Neural progenitor cell (in vitro differentiated cells): ENCODE measurements around the gene TM9SF2. TPM values are rescaled to one million over a fixed set of nuclear protein-coding genes. Genes with fewer than 3 reads are reported as not detected.

Experiments used
- DNase-seq: peaks from one replicate; pipeline ENCODE4 v3.0.0-alpha.2; 2016; ENCODE audit warnings: low spot score
- H2AFZ ChIP-seq: fragments of 200-600 bp; sonication (generic); replicated peaks from 2 replicates; pipeline ENCODE4 v1.6.1; 2016; ENCODE audit warnings: antibody characterized with exemption
- H3F3A ChIP-seq: fragments of 200-600 bp; sonication (generic); 2 replicates; pipeline ENCODE4 v1.6.1; 2016; ENCODE audit warnings: antibody characterized with exemption, low read depth
- H3K27ac ChIP-seq: fragments of 200-600 bp; sonication (generic); 2 replicates; pipeline ENCODE4 v1.5.1; 2016; ENCODE audit warnings: mild to moderate bottlenecking
- H3K27me3 ChIP-seq: fragments of 200-600 bp; sonication (generic); 2 replicates; pipeline ENCODE4 v1.6.1; 2016; ENCODE audit warnings: mild to moderate bottlenecking, moderate library complexity
- H3K36me3 ChIP-seq: fragments of 200-600 bp; sonication (generic); 2 replicates; pipeline ENCODE4 v1.5.1; 2016
- H3K4me1 ChIP-seq: fragments of 200-600 bp; sonication (generic); 2 replicates; pipeline ENCODE4 v1.6.1; 2016; ENCODE audit warnings: mixed run types
- H3K4me2 ChIP-seq: fragments of 200-600 bp; sonication (generic); 2 replicates; pipeline ENCODE4 v1.6.1; 2016
- H3K4me3 ChIP-seq: fragments of 200-600 bp; sonication (generic); 2 replicates; pipeline ENCODE4 v1.5.1; 2016
- H3K79me2 ChIP-seq: fragments of 200-600 bp; sonication (generic); 2 replicates; pipeline ENCODE4 v1.6.1; 2016; ENCODE audit warnings: low read depth
- H3K9ac ChIP-seq: fragments of 200-600 bp; sonication (generic); 2 replicates; pipeline ENCODE4 v1.6.1; 2016
- H3K9me3 ChIP-seq: fragments of 200-600 bp; sonication (generic); 2 replicates; pipeline ENCODE4 v1.5.1; 2016; ENCODE audit warnings: low read depth
- H4K20me1 ChIP-seq: fragments of 200-600 bp; sonication (generic); 2 replicates; pipeline ENCODE4 v1.6.1; 2016; ENCODE audit warnings: low read depth
- H3K27ac Mint-ChIP-seq: 3 replicates; pipeline ENCODE4 v1.8.0; 2021; ENCODE audit warnings: mixed read lengths
- H3K27me3 Mint-ChIP-seq: 2 replicates; pipeline ENCODE4 v1.8.0; 2022; ENCODE audit warnings: low read depth, mild to moderate bottlenecking, inconsistent platforms, moderate library complexity, mixed read lengths; ENCODE audit not compliant: insufficient read depth
- H3K36me3 Mint-ChIP-seq: 3 replicates; pipeline ENCODE4 v1.8.0; 2021; ENCODE audit warnings: mixed read lengths
- H3K4me1 Mint-ChIP-seq: 3 replicates; pipeline ENCODE4 v1.8.0; 2021; ENCODE audit warnings: mixed read lengths
- H3K4me3 Mint-ChIP-seq: 3 replicates; pipeline ENCODE4 v1.8.0; 2021; ENCODE audit warnings: mild to moderate bottlenecking, moderate library complexity, mixed read lengths
- H3K9me3 Mint-ChIP-seq: 3 replicates; pipeline ENCODE4 v1.8.0; 2020; ENCODE audit warnings: mixed read lengths
- CTCF ChIP-seq: fragments of 200-600 bp; sonication (generic); IDR thresholded peaks from 2 replicates; pipeline ENCODE4 v1.5.1; 2017; ENCODE audit warnings: antibody characterized with exemption, mild to moderate bottlenecking
- EZH2 ChIP-seq: fragments of 200-600 bp; sonication (generic); IDR thresholded peaks from 2 replicates; pipeline ENCODE4 v1.6.1; 2017; ENCODE audit warnings: antibody characterized with exemption, mild to moderate bottlenecking, moderate library complexity
- EZH2phosphoT487 ChIP-seq: fragments of 200-600 bp; sonication (generic); IDR thresholded peaks from 2 replicates; pipeline ENCODE4 v1.6.1; 2017; ENCODE audit warnings: antibody characterized with exemption
- total RNA-seq: library from RNA; depleted of rRNA; stranded (reverse); fragments of >200 nt; gene quantifications from 2 replicates; pipeline ENCODE4 v1.2.3, GENCODE V29; 2015; ENCODE audit warnings: low replicate concordance

The TM9SF2 gene
- total RNA-seq, 1 donor from 2014 or later, result 128 TPM

- Histone ChIP-seq H3K4me2 (no peak overlapping the region), H3K4me3 (no peak overlapping the region), H3K79me2 (no peaks in the 10 kb centered on the region), H3K27me3 (no peaks in the 10 kb centered on the region), H3K36me3 (no peaks in the 10 kb centered on the region), H3K9me3 (no peaks in the 10 kb centered on the region), H4K20me1 (no peaks in the 10 kb centered on the region), H3K4me1 (no peaks in the 10 kb centered on the region), H2AFZ (no peak overlapping the region), H3K9ac (no peak overlapping the region), H3F3A (no peaks in the 10 kb centered on the region), H3K27ac (no peak overlapping the region)
- no peaks in the 10 kb centered on the region for H3K9me3 Mint-ChIP-seq
- DNase-seq, result no peak
- H3K36me3 Mint-ChIP-seq, result no peaks in the 10 kb centered on the region
- peaks cover 11% of the 10 kb centered on the region for H3K4me1 Mint-ChIP-seq
- TF ChIP-seq EZH2phosphoT487 (no peak), EZH2 (no peak), CTCF (peak; percentile 30)
- H3K4me3 Mint-ChIP-seq, result no peak overlapping the region
- H3K27ac Mint-ChIP-seq, result peak overlapping the region; percentile 39
- H3K27me3 Mint-ChIP-seq, result peaks cover 2% of the 10 kb centered on the region
These were observed 77.0 kb downstream of the TM9SF2 start for GRCh38 chr13:99577934-99578917.

- H3K79me2 ChIP-seq, result no peaks in the 10 kb centered on the region
- no peaks in the 10 kb centered on the region for H3K9me3 Mint-ChIP-seq
- H3K9me3 ChIP-seq, result no peaks in the 10 kb centered on the region
- H4K20me1 ChIP-seq, result no peaks in the 10 kb centered on the region
- H3K36me3 Mint-ChIP-seq, result no peaks in the 10 kb centered on the region
- H3K27me3 ChIP-seq, result no peaks in the 10 kb centered on the region
- no peaks in the 10 kb centered on the region for H3F3A ChIP-seq
- H2AFZ ChIP-seq, result no peak overlapping the region
- no peak overlapping the region for H3K4me3 Mint-ChIP-seq
- no peak overlapping the region for H3K4me3 ChIP-seq
- H3K4me1 Mint-ChIP-seq, result peaks cover 11% of the 10 kb centered on the region
- peaks cover 2% of the 10 kb centered on the region for H3K27me3 Mint-ChIP-seq
- no peaks in the 10 kb centered on the region for H3K36me3 ChIP-seq
- H3K27ac ChIP-seq, result no peak overlapping the region
- no peak overlapping the region for H3K27ac Mint-ChIP-seq
- no peak overlapping the region for H3K4me2 ChIP-seq
- no peak overlapping the region for H3K9ac ChIP-seq
- TF ChIP-seq CTCF (no peak), EZH2 (no peak), EZH2phosphoT487 (no peak)
- H3K4me1 ChIP-seq, result no peaks in the 10 kb centered on the region
- DNase-seq, result no peak
These were observed 79.4 kb downstream of the TM9SF2 start for GRCh38 chr13:99580500-99581268.

- Histone ChIP-seq H4K20me1 (no peaks in the 10 kb centered on the region), H3K4me1 (no peaks in the 10 kb centered on the region), H3K4me3 (no peak overlapping the region), H3K27ac (no peak overlapping the region), H3K9me3 (no peaks in the 10 kb centered on the region), H3K9ac (no peak overlapping the region), H2AFZ (no peak overlapping the region), H3K4me2 (no peak overlapping the region), H3F3A (no peaks in the 10 kb centered on the region), H3K36me3 (no peaks in the 10 kb centered on the region), H3K27me3 (no peaks in the 10 kb centered on the region), H3K79me2 (no peaks in the 10 kb centered on the region)
- Mint-ChIP-seq H3K9me3 (peaks cover 2% of the 10 kb centered on the region), H3K4me3 (no peak overlapping the region), H3K4me1 (peaks cover 11% of the 10 kb centered on the region), H3K27me3 (peaks cover 2% of the 10 kb centered on the region), H3K27ac (no peak overlapping the region), H3K36me3 (no peaks in the 10 kb centered on the region)
- no peak for DNase-seq
- TF ChIP-seq EZH2phosphoT487 (no peak), CTCF (no peak), EZH2 (no peak)
These were observed 81.2 kb downstream of the TM9SF2 start for GRCh38 chr13:99582511-99582910.
